ENCODE data around the gene IL13RA1. TPM values are rescaled to one million over a fixed set of nuclear protein-coding genes. Genes with fewer than 3 reads are reported as not detected.

IL13RA1 gene
- total and polyA plus RNA-seq, 4 donors = 31.2 to 137 (median 44.5) TPM

DNA sequence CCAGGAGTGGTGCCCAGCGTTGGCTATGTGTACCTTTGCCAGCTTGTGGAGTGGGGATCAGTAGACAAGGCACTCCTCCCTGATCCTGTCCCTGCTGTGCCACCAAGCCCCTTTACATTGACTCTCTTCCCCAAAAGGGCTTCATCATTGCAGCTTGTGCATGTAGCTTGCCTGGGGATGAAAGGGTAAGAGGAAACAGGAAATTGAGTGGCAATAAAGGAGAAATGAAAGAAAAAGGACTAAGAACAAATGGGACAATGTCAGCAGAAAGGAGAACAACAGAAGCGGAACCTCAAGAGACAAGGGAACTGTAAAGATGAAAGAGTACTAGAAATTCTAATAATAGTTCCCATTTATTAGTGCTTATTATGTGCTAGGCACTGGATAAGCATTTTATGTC, 8.7 kb upstream of the IL13RA1 start:
- no peak overlapping the region for H3K4me3 ChIP-seq (ENCODE audit: low read depth in 1 of 3, low read length in 3 of 3)
- no peak overlapping the region for H3K9ac ChIP-seq (ENCODE audit: low read depth in 1 of 2, low read length in 2 of 2)
- 76% methylated on average over 2 of the region's 2 CpGs for WGBS
- TF ChIP-seq FOXA1 (IDR thresholded peaks at IDR 0.05) (no peak), FOXA2 (IDR thresholded peaks at IDR 0.05) (no peak), YY1 (IDR thresholded peaks at IDR 0.05) (no peak), RAD21 (IDR thresholded peaks at IDR 0.05) (no peak), HNF4G (IDR thresholded peaks at IDR 0.05) (no peak), TAF1 (conservative IDR thresholded peaks at IDR 0.05) (no peak), GABPA (IDR thresholded peaks at IDR 0.05 in 1 of 2, conservative IDR thresholded peaks at IDR 0.05 in 1 of 2) (no peak), RXRA (IDR thresholded peaks at IDR 0.05) (no peak), NR2F2 (IDR thresholded peaks at IDR 0.05) (no peak), SP1 (IDR thresholded peaks at IDR 0.05) (no peak), EGR1 (IDR thresholded peaks at IDR 0.05; ENCODE audit: low read depth in 2 of 2) (no peak), JUND (IDR thresholded peaks at IDR 0.05) (no peak), HNF4A (conservative IDR thresholded peaks at IDR 0.05) (no peak)
- TF ChIP-seq, protein P1, sequence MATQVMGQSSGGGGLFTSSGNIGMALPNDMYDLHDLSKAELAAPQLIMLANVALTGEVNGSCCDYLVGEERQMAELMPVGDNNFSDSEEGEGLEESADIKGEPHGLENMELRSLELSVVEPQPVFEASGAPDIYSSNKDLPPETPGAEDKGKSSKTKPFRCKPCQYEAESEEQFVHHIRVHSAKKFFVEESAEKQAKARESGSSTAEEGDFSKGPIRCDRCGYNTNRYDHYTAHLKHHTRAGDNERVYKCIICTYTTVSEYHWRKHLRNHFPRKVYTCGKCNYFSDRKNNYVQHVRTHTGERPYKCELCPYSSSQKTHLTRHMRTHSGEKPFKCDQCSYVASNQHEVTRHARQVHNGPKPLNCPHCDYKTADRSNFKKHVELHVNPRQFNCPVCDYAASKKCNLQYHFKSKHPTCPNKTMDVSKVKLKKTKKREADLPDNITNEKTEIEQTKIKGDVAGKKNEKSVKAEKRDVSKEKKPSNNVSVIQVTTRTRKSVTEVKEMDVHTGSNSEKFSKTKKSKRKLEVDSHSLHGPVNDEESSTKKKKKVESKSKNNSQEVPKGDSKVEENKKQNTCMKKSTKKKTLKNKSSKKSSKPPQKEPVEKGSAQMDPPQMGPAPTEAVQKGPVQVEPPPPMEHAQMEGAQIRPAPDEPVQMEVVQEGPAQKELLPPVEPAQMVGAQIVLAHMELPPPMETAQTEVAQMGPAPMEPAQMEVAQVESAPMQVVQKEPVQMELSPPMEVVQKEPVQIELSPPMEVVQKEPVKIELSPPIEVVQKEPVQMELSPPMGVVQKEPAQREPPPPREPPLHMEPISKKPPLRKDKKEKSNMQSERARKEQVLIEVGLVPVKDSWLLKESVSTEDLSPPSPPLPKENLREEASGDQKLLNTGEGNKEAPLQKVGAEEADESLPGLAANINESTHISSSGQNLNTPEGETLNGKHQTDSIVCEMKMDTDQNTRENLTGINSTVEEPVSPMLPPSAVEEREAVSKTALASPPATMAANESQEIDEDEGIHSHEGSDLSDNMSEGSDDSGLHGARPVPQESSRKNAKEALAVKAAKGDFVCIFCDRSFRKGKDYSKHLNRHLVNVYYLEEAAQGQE (IDR thresholded peaks at IDR 0.05) = no peak
- TF ChIP-seq, protein P2, sequence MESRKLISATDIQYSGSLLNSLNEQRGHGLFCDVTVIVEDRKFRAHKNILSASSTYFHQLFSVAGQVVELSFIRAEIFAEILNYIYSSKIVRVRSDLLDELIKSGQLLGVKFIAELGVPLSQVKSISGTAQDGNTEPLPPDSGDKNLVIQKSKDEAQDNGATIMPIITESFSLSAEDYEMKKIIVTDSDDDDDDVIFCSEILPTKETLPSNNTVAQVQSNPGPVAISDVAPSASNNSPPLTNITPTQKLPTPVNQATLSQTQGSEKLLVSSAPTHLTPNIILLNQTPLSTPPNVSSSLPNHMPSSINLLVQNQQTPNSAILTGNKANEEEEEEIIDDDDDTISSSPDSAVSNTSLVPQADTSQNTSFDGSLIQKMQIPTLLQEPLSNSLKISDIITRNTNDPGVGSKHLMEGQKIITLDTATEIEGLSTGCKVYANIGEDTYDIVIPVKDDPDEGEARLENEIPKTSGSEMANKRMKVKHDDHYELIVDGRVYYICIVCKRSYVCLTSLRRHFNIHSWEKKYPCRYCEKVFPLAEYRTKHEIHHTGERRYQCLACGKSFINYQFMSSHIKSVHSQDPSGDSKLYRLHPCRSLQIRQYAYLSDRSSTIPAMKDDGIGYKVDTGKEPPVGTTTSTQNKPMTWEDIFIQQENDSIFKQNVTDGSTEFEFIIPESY (IDR thresholded peaks at IDR 0.05) = no peak
- TF ChIP-seq, protein P3, sequence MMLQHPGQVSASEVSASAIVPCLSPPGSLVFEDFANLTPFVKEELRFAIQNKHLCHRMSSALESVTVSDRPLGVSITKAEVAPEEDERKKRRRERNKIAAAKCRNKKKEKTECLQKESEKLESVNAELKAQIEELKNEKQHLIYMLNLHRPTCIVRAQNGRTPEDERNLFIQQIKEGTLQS (IDR thresholded peaks at IDR 0.05) = no peak
- TF ChIP-seq, protein P4, sequence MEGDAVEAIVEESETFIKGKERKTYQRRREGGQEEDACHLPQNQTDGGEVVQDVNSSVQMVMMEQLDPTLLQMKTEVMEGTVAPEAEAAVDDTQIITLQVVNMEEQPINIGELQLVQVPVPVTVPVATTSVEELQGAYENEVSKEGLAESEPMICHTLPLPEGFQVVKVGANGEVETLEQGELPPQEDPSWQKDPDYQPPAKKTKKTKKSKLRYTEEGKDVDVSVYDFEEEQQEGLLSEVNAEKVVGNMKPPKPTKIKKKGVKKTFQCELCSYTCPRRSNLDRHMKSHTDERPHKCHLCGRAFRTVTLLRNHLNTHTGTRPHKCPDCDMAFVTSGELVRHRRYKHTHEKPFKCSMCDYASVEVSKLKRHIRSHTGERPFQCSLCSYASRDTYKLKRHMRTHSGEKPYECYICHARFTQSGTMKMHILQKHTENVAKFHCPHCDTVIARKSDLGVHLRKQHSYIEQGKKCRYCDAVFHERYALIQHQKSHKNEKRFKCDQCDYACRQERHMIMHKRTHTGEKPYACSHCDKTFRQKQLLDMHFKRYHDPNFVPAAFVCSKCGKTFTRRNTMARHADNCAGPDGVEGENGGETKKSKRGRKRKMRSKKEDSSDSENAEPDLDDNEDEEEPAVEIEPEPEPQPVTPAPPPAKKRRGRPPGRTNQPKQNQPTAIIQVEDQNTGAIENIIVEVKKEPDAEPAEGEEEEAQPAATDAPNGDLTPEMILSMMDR (IDR thresholded peaks at IDR 0.05; ENCODE audit: low read depth, low read length, missing input control) = no peak
- TF ChIP-seq, protein P5, sequence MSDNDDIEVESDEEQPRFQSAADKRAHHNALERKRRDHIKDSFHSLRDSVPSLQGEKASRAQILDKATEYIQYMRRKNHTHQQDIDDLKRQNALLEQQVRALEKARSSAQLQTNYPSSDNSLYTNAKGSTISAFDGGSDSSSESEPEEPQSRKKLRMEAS (IDR thresholded peaks at IDR 0.05) = no peak
- no peaks in the 10 kb centered on the region for H3K27me3 ChIP-seq (ENCODE audit: control insufficient read depth in 4 of 4, insufficient read depth in 4 of 4, low read length in 3 of 4)
- no peaks in the 10 kb centered on the region for H3K36me3 ChIP-seq (ENCODE audit: control insufficient read depth in 4 of 4, insufficient read depth in 3 of 4, low read depth in 1 of 4, low read length in 3 of 4)
- no peaks in the 10 kb centered on the region for H3K9me3 ChIP-seq (ENCODE audit: control insufficient read depth in 4 of 4, low read length in 3 of 4)
- DNase-seq (ENCODE audit: low spot score) = no peak
- H3K27ac ChIP-seq (ENCODE audit: low read depth in 1 of 2, low read length in 2 of 2) = peak overlapping the region in 1 of 2 donors; percentile 28
- no peaks in the 10 kb centered on the region for H3K4me1 ChIP-seq (ENCODE audit: control insufficient read depth in 4 of 4, insufficient read depth in 4 of 4, low read length in 3 of 4)

Data from liver (tissue), 9 donors.